22Rv1 (cell line): ENCODE results near the gene LRRC28.

ENCODE experiments used
- CTCF ChIP-seq: fragments of 450-650 bp; IDR thresholded peaks from 2 replicates; pipeline ENCODE4 v1.5.1; 2017; ENCODE audit warnings: mild to moderate bottlenecking
- ZFX ChIP-seq: fragments of 450-650 bp; IDR thresholded peaks from 2 replicates; pipeline ENCODE4 v1.6.1; 2017; ENCODE audit warnings: antibody characterized with exemption, borderline replicate concordance

GRCh38 chr15:99310745-99311144 is 59.5 kb downstream of the LRRC28 start:
- TF ChIP-seq CTCF, result no peak
- TF ChIP-seq ZFX, result no peak
